RWPE1 (cell line): Measurements from ENCODE around the gene ACTG1.

Source experiments
- CTCF ChIA-PET: fragments of 350-600 bp; sonication (Branson Sonifier 250); formaldehyde crosslinking; extraction: SDS; loops from one replicate; lab custom pipeline; 2021; lab: Yijun Ruan, JAX
- POLR2A ChIA-PET: fragments of 400-600 bp; formaldehyde crosslinking; extraction: SDS; loops from one replicate; lab custom pipeline; 2020; ENCODE audit warnings: antibody characterized with exemption; ENCODE audit not compliant: low non-redundant PET; lab: Yijun Ruan, JAX
- DNase-seq: peaks from one replicate; pipeline ENCODE4 v3.0.0; 2012; ENCODE audit warnings: low spot score
- H3K27ac ChIP-seq: fragments of 450-650 bp; 2 replicates; pipeline ENCODE4 v1.5.1; 2017
- CTCF ChIP-seq: fragments of 450-650 bp; conservative IDR thresholded peaks from 2 replicates; pipeline ENCODE4 v1.5.1; 2017; ENCODE audit warnings: low read depth, mild to moderate bottlenecking

ACTG1 gene

GRCh38 chr17:81512562-81513371 is at the start of gene ACTG1:
TSS of gene ACTG1 (minus strand) at chr17:81512799. CDS start at chr17:81512354, 445 bp downstream.
- peak within 1 kb of the TSS; percentile 99 for H3K27ac ChIP-seq
- no peak for TF ChIP-seq CTCF
- ChIA-PET CTCF (interaction anchor here (0.5 kb wide), 1 partner anchor 787 kb away, joined by 3 read pairs; no protein-coding TSS in a partner anchor), POLR2A (interaction anchor here (0.6 kb wide), 2 partner anchors 20 to 92 kb away, joined by 3 to 4 read pairs; no protein-coding TSS in a partner anchor)
- peak; percentile 92 for DNase-seq

- no peak for DNase-seq
- TF ChIP-seq CTCF: no peak
- ChIA-PET CTCF (interaction anchor here (0.7 kb wide), 1 partner anchor 16 kb away, joined by 4 read pairs; no protein-coding TSS in a partner anchor), POLR2A (no interaction called here)
- H3K27ac ChIP-seq: peak overlapping the region; percentile 99; the same call in 1 of the 2 replicates
Measured at GRCh38 chr17:81561494-81561885, 48.9 kb upstream of the ACTG1 start.

- peak overlapping the region; percentile 96 for H3K27ac ChIP-seq
- no peak for DNase-seq
- ChIA-PET POLR2A (no interaction called here), CTCF (interaction anchor here (0.7 kb wide), 1 partner anchor 21 kb away, joined by 3 read pairs; no protein-coding TSS in a partner anchor)
- no peak for TF ChIP-seq CTCF
Measured at GRCh38 chr17:81558941-81559806, 46.6 kb upstream of the ACTG1 start.

GRCh38 chr17:81558115-81558468 is 45.5 kb upstream of the ACTG1 start:
- peak overlapping the region; percentile 96 for H3K27ac ChIP-seq
- no peak for DNase-seq
- TF ChIP-seq CTCF: no peak
- POLR2A ChIA-PET: no interaction called here
- CTCF ChIA-PET: no interaction called here

- DNase-seq: no peak
- POLR2A ChIA-PET: no interaction called here
- TF ChIP-seq CTCF: no peak
- H3K27ac ChIP-seq: peak overlapping the region; percentile 96
- CTCF ChIA-PET: interaction anchor here (0.7 to 1.1 kb wide), 2 partner anchors 12 to 37 kb away, joined by 3 to 4 read pairs; no protein-coding TSS in a partner anchor
Measured at GRCh38 chr17:81557276-81558114, 44.9 kb upstream of the ACTG1 start.
